Measurements from ENCODE around the gene GAREM2.

GRCh38 chr2:26184121-26184520 is 11.2 kb downstream of the GAREM2 start:
- TF ChIP-seq CTCF (tag by site-specific recombination; IDR thresholded peaks at IDR 0.05) (no peak), REST (tag by site-specific recombination; IDR thresholded peaks at IDR 0.05) (no peak), ZNF174 (tag by site-specific recombination; IDR thresholded peaks at IDR 0.05) (no peak), ZNF10 (tag by site-specific recombination; IDR thresholded peaks at IDR 0.05) (no peak), MYNN (tag by site-specific recombination; IDR thresholded peaks at IDR 0.05; ENCODE audit: borderline replicate concordance) (no peak), ZNF366 (tag by site-specific recombination; conservative IDR thresholded peaks at IDR 0.05) (no peak), RBAK (tag by site-specific recombination; IDR thresholded peaks at IDR 0.05) (no peak), ZNF2 (tag by site-specific recombination; IDR thresholded peaks at IDR 0.05) (no peak), ZNF571 (tag by site-specific recombination; IDR thresholded peaks at IDR 0.05) (no peak), ZNF214 (tag by site-specific recombination; IDR thresholded peaks at IDR 0.05; ENCODE audit: borderline replicate concordance) (no peak), ZNF629 (tag by site-specific recombination; IDR thresholded peaks at IDR 0.05) (no peak), ZNF404 (tag by site-specific recombination; IDR thresholded peaks at IDR 0.05) (no peak)
